H1 (cell line): ENCODE results near the gene FADS3. TPM values are rescaled to one million over a fixed set of nuclear protein-coding genes. Genes with fewer than 3 reads are reported as not detected.

ENCODE experiments used
- CTCF ChIA-PET: fragments of 300-600 bp; sonication (Branson Sonifier 250); formaldehyde crosslinking; loops from one replicate; lab custom pipeline; 2021; ENCODE audit not compliant: partially characterized antibody; lab: Charles Lee
- POLR2A ChIA-PET: fragments of 300-600 bp; sonication (Branson Sonifier 250); formaldehyde crosslinking; loops from one replicate; lab custom pipeline; 2021; ENCODE audit warnings: inconsistent platforms; ENCODE audit not compliant: partially characterized antibody; lab: Charles Lee
- DNase-seq, 2 experiments: peaks; one replicate each; pipeline versions ENCODE4 v3.0.0 to v3.0.0-alpha.2; 2010 to 2022; ENCODE audit warnings: low spot score in 2 of 2, low read depth in 1 of 2, mixed read lengths in 1 of 2
- FAIRE-seq: peaks from 2 replicates; lab custom pipeline; 2011; peaks lifted over from hg19 to GRCh38; lab: Jason Lieb, UNC
- H2AFZ ChIP-seq: 2 replicates; pipeline ENCODE4 v1.8.1; 2012; ENCODE audit warnings: low read length, inconsistent platforms
- H2AK5ac ChIP-seq: 2 replicates; pipeline ENCODE4 v1.6.1; 2013; ENCODE audit warnings: low read depth, low read length
- H2BK120ac ChIP-seq: replicated peaks from 2 replicates; pipeline ENCODE3; 2013; ENCODE audit warnings: low read depth, low read length, inconsistent platforms
- H2BK12ac ChIP-seq: 2 replicates; pipeline ENCODE4 v1.6.1; 2013; ENCODE audit warnings: low read depth, low read length
- H2BK15ac ChIP-seq: 2 replicates; pipeline ENCODE4 v1.6.1; 2013; ENCODE audit warnings: low read length
- H2BK20ac ChIP-seq: 2 replicates; pipeline ENCODE4 v1.6.1; 2013; ENCODE audit warnings: low read length
- H2BK5ac ChIP-seq: 2 replicates; pipeline ENCODE4 v1.6.1; 2013; ENCODE audit warnings: low read depth, low read length
- H3K14ac ChIP-seq: 2 replicates; pipeline ENCODE4 v1.6.1; 2013; ENCODE audit warnings: inconsistent platforms; ENCODE audit not compliant: insufficient read length
- H3K18ac ChIP-seq: 2 replicates; pipeline ENCODE4 v1.6.1; 2013; ENCODE audit warnings: low read length; ENCODE audit errors: extremely low read depth
- H3K23ac ChIP-seq: 2 replicates; pipeline ENCODE4 v1.6.1; 2013; ENCODE audit warnings: inconsistent platforms; ENCODE audit not compliant: insufficient read length
- H3K23me2 ChIP-seq: 2 replicates; pipeline ENCODE4 v1.6.1; 2013; ENCODE audit warnings: low read depth, low read length
- H3K27ac ChIP-seq: 2 replicates; pipeline ENCODE4 v1.6.1; 2011; ENCODE audit warnings: low read depth, low read length, inconsistent platforms
- H3K27me3 ChIP-seq, 4 experiments: replicated peaks in 1 of 4; 1 replicate in 1 of 4; 2 replicates in 3 of 4; pipeline versions ENCODE4 v1.6.1 to v1.8.1; 2011 to 2013; ENCODE audit warnings: low read length in 3 of 4, mild to moderate bottlenecking in 3 of 4, inconsistent platforms in 2 of 4, mixed read lengths in 2 of 4, moderate library complexity in 1 of 4; ENCODE audit not compliant: control insufficient read depth in 3 of 4, insufficient read depth in 3 of 4; ENCODE audit errors: extremely low read depth in 1 of 4
- H3K36me3 ChIP-seq, 4 experiments: 2 replicates each; pipeline versions ENCODE4 v1.6.1 to v1.8.1; 2011 to 2013; ENCODE audit warnings: mild to moderate bottlenecking in 4 of 4, low read length in 3 of 4, moderate library complexity in 2 of 4, control low read depth in 1 of 4, inconsistent platforms in 1 of 4; ENCODE audit not compliant: insufficient read depth in 4 of 4, control insufficient read depth in 2 of 4
- H3K4ac ChIP-seq: replicated peaks from 2 replicates; pipeline ENCODE3; 2013; ENCODE audit warnings: low read length, low read depth, mixed read lengths, inconsistent platforms; ENCODE audit not compliant: insufficient read length
- H3K4me1 ChIP-seq, 4 experiments: replicated peaks in 1 of 4; 1 replicate in 1 of 4; 2 replicates in 3 of 4; pipeline versions ENCODE4 v1.6.1 to v1.8.1; 2011 to 2013; ENCODE audit warnings: low read length in 3 of 4, inconsistent platforms in 2 of 4, mixed read lengths in 1 of 4; ENCODE audit not compliant: insufficient read depth in 4 of 4, control insufficient read depth in 3 of 4
- H3K4me2 ChIP-seq, 2 experiments: 2 replicates each; pipeline versions ENCODE4 v1.6.1 to v1.8.1; 2011 to 2013; ENCODE audit warnings: low read depth in 2 of 2, low read length in 2 of 2, control low read depth in 1 of 2, inconsistent platforms in 1 of 2, mild to moderate bottlenecking in 1 of 2; ENCODE audit not compliant: insufficient read depth in 1 of 2
- H3K4me3 ChIP-seq, 4 experiments: fragments of 200-600, 300-600 bp in 1 of 4; sonication (generic), shearing (Covaris generic), sonication (Bioruptor Twin) in 1 of 4; 2 replicates each; pipeline versions ENCODE4 v1.5.1 to v1.8.1; 2011 to 2016; ENCODE audit warnings: low read length in 4 of 4, low read depth in 3 of 4, control low read depth in 2 of 4, inconsistent platforms in 2 of 4, mild to moderate bottlenecking in 2 of 4, mixed read lengths in 1 of 4, moderate library complexity in 1 of 4; ENCODE audit not compliant: insufficient read depth in 2 of 4; ENCODE audit errors: extremely low read depth in 1 of 4
- H3K56ac ChIP-seq: replicated peaks from 2 replicates; pipeline ENCODE3; 2013; ENCODE audit warnings: low read depth, mild to moderate bottlenecking, mixed read lengths, low read length, inconsistent platforms; ENCODE audit not compliant: insufficient read length
- H3K79me1 ChIP-seq: 2 replicates; pipeline ENCODE4 v1.6.1; 2013; ENCODE audit warnings: low read depth, low read length, control low read depth
- H3K79me2 ChIP-seq, 2 experiments: 2 replicates each; pipeline versions ENCODE4 v1.6.1 to v1.8.1; 2012 to 2013; ENCODE audit warnings: low read length in 2 of 2, mild to moderate bottlenecking in 2 of 2, inconsistent platforms in 1 of 2; ENCODE audit not compliant: insufficient read depth in 2 of 2, control insufficient read depth in 1 of 2
- H3K9ac ChIP-seq, 4 experiments: replicated peaks in 1 of 4; 1 replicate in 1 of 4; 2 replicates in 3 of 4; pipeline versions ENCODE4 v1.6.1 to v1.8.1; 2011 to 2013; ENCODE audit warnings: low read depth in 3 of 4, low read length in 3 of 4, control low read depth in 2 of 4, mild to moderate bottlenecking in 2 of 4, moderate library complexity in 2 of 4, inconsistent platforms in 1 of 4; ENCODE audit errors: extremely low read depth in 1 of 4
- H3K9me3 ChIP-seq, 2 experiments: 2 replicates each; pipeline versions ENCODE4 v1.6.1 to v1.8.1; 2012 to 2013; ENCODE audit warnings: mild to moderate bottlenecking in 2 of 2, moderate library complexity in 2 of 2, control low read depth in 1 of 2, inconsistent platforms in 1 of 2, low read depth in 1 of 2, low read length in 1 of 2, mixed read lengths in 1 of 2; ENCODE audit not compliant: insufficient read depth in 2 of 2
- H4K20me1 ChIP-seq, 2 experiments: replicated peaks in 1 of 2; 2 replicates each; pipeline versions ENCODE3 to v1.8.1; 2011 to 2013; ENCODE audit warnings: inconsistent platforms in 2 of 2, low read length in 2 of 2, mild to moderate bottlenecking in 1 of 2; ENCODE audit not compliant: insufficient read depth in 2 of 2, control insufficient read depth in 1 of 2
- H4K5ac ChIP-seq: 2 replicates; pipeline ENCODE4 v1.6.1; 2013; ENCODE audit warnings: low read length, low read depth, mixed read lengths, inconsistent platforms; ENCODE audit not compliant: insufficient read length
- H4K8ac ChIP-seq: 2 replicates; pipeline ENCODE4 v1.8.0; 2013; ENCODE audit warnings: mild to moderate bottlenecking, moderate library complexity, low read length, inconsistent platforms; ENCODE audit not compliant: insufficient read depth; ENCODE audit errors: extremely low read depth
- H4K91ac ChIP-seq: replicated peaks from 2 replicates; pipeline ENCODE3; 2013; ENCODE audit warnings: low read length, mixed read lengths, inconsistent platforms; ENCODE audit not compliant: insufficient read length
- ATF2 ChIP-seq: IDR thresholded peaks from 2 replicates; pipeline ENCODE4 v1.6.1; 2012; ENCODE audit warnings: low read length, inconsistent platforms
- BCL11A ChIP-seq, 2 experiments: IDR thresholded peaks; one replicate each; pipeline ENCODE4 v1.6.1; 2011; ENCODE audit warnings: low read depth in 2 of 2, low read length in 2 of 2, mild to moderate bottlenecking in 2 of 2
- CTCF ChIP-seq, 3 experiments: IDR thresholded peaks; 1 replicate in 2 of 3; 2 replicates in 1 of 3; pipeline versions ENCODE4 v1.5.1 to v1.6.1; 2011; ENCODE audit warnings: low read length in 3 of 3, mild to moderate bottlenecking in 3 of 3, inconsistent platforms in 2 of 3, low read depth in 1 of 3, moderate library complexity in 1 of 3; ENCODE audit not compliant: insufficient read depth in 1 of 3; ENCODE audit errors: control extremely low read depth in 1 of 3
- EGR1 ChIP-seq: IDR thresholded peaks from 2 replicates; pipeline ENCODE4 v1.6.1; 2011; ENCODE audit warnings: low read depth, low read length, borderline replicate concordance
- GABPA ChIP-seq: IDR thresholded peaks from 2 replicates; pipeline ENCODE4 v1.6.1; 2011; ENCODE audit warnings: mild to moderate bottlenecking, low read length, moderate library complexity, borderline replicate concordance; ENCODE audit not compliant: insufficient read depth
- RXRA ChIP-seq: IDR thresholded peaks from 2 replicates; pipeline ENCODE4 v1.6.1; 2011; ENCODE audit warnings: low read depth, mild to moderate bottlenecking, low read length, moderate library complexity; ENCODE audit not compliant: insufficient read depth
- SP1 ChIP-seq: IDR thresholded peaks from 2 replicates; pipeline ENCODE4 v1.6.1; 2011; ENCODE audit warnings: low read depth, low read length
- SRF ChIP-seq: IDR thresholded peaks from 2 replicates; pipeline ENCODE4 v1.6.1; 2011; ENCODE audit warnings: mild to moderate bottlenecking, low read depth, low read length, moderate library complexity
- WGBS, 2 experiments: shearing (Covaris generic) in 1 of 2; methylation state at CpG; one replicate each; pipeline versions ENCODE4 v1.1.6 to v1.1.7; 2013 to 2015; ENCODE audit warnings: low lambda C conversion rate in 2 of 2, mixed read lengths in 2 of 2, inconsistent platforms in 1 of 2, low coverage in 1 of 2, missing lambda C conversion rate in 1 of 2; ENCODE audit not compliant: insufficient replicate concordance in 2 of 2, insufficient coverage in 1 of 2, insufficient read length in 1 of 2; ENCODE audit errors: extremely low coverage in 1 of 2, missing lambda C conversion rate in 1 of 2; 5-methylcytosine and 5-hydroxymethylcytosine counted together
- polyA plus RNA-seq, 7 experiments: library from polyadenylated mRNA; depleted of rRNA in 3 of 7; stranded (reverse) in 5 of 7; unstranded in 2 of 7; fragments of >200 nt in 5 of 7; fragments of 200-250 nt in 2 of 7; gene quantifications; 1 replicate in 5 of 7; 2 replicates in 1 of 7; 4 replicates in 1 of 7; pipeline versions ENCODE4 v1.2.1 to v1.2.3, GENCODE V29; 2011 to 2013; ENCODE audit warnings: missing spikeins in 2 of 7, mixed read lengths in 2 of 7
- total RNA-seq: library from RNA; stranded (reverse); fragmentation: NEBNext Ultra II Directional; extraction: Animal tissue kit (Norgen Biotek cat#: 25700); gene quantifications from 2 replicates; pipeline ENCODE4 v1.2.1, GENCODE V29; 2021

Gene FADS3
- total and polyA plus RNA-seq, 2 of the 8 experiments (the other 6 are each of a cell fraction or from before 2014, with no cell fraction given), result 43.8 to 76.3 TPM

- H3K23ac ChIP-seq, result no peak overlapping the region
- no peak for TF ChIP-seq SRF
- TF ChIP-seq RXRA, result no peak
- no peak for TF ChIP-seq SP1
- no peak for TF ChIP-seq EGR1
- no peak for TF ChIP-seq ATF2
- TF ChIP-seq CTCF (IDR thresholded peaks at IDR 0.05; ENCODE audit: control extremely low read depth in 1 of 3, insufficient read depth in 1 of 3, low read depth in 1 of 3, low read length in 3 of 3), result no peak
- no peak for TF ChIP-seq GABPA
- TF ChIP-seq BCL11A (IDR thresholded peaks at IDR 0.05; ENCODE audit: low read depth in 2 of 2, low read length in 2 of 2), result no peak
- H3K27me3 ChIP-seq, result no peaks in the 10 kb centered on the region
- no peak overlapping the region for H2BK12ac ChIP-seq
- ChIA-PET CTCF (interaction anchor here (0.8 to 2.5 kb wide), 3 partner anchors 15 to 24 kb away, joined by 3 to 5 read pairs (median 3); partner anchors contain the start of gene FADS2), POLR2A (interaction anchor here (1.1 kb wide), 1 partner anchor 13 kb away, joined by 4 read pairs; no protein-coding TSS in a partner anchor)
- 94% methylated on average over 6 of the region's 6 CpGs; no CpG with 5 or more reads in 1 of the 2 experiments for WGBS, 2 experiments
- H3K4me2 ChIP-seq, result no peak overlapping the region
- no peak for DNase-seq
- H2AFZ ChIP-seq, result no peak overlapping the region
- H2BK120ac ChIP-seq, result no peak overlapping the region
- H3K23me2 ChIP-seq, result no peaks in the 10 kb centered on the region
- no peak overlapping the region for H3K18ac ChIP-seq
- H2AK5ac ChIP-seq, result no peak overlapping the region
- no peak overlapping the region for H3K4me3 ChIP-seq
- no peak for FAIRE-seq
- H4K20me1 ChIP-seq, result peaks cover 11 to 41% of the 10 kb centered on the region in 2 experiments
- H2BK5ac ChIP-seq, result no peak overlapping the region
- no peak overlapping the region for H4K91ac ChIP-seq
- no peaks in the 10 kb centered on the region for H3K79me2 ChIP-seq
- no peak overlapping the region for H4K5ac ChIP-seq
- no peak overlapping the region for H2BK20ac ChIP-seq
- H3K36me3 ChIP-seq, result peaks cover 44 to 77% (median 71%) of the 10 kb centered on the region in 4 experiments
- H3K27ac ChIP-seq, result no peak overlapping the region
- no peak overlapping the region for H3K56ac ChIP-seq
- H4K8ac ChIP-seq, result no peak overlapping the region
- H3K4me1 ChIP-seq, result no peaks in the 10 kb centered on the region
- H3K79me1 ChIP-seq, result peaks cover 11% of the 10 kb centered on the region
- H3K9ac ChIP-seq, result no peak overlapping the region
- no peak overlapping the region for H3K14ac ChIP-seq
- H2BK15ac ChIP-seq, result no peak overlapping the region
- H3K4ac ChIP-seq, result no peak overlapping the region
- H3K9me3 ChIP-seq, result no peaks in the 10 kb centered on the region; a peak in 1 of 4 replicates
Observed at GRCh38 chr11:61851900-61852295, 39.4 kb downstream of the FADS3 start.
